Endometrial microvascular endothelial cells (primary cell): ENCODE measurements around the gene CENPN. TPM values are rescaled to one million over a fixed set of nuclear protein-coding genes. Genes with fewer than 3 reads are reported as not detected.

ENCODE experiments used
- in situ Hi-C: cut with HindIII; loops from 2 replicates; pipeline ENCODE4 v1.10.0; 2017; ENCODE audit warnings: low sequenced_read_pairs, low pct_unique_long_range_greater_than_20kb; ENCODE audit errors: inconsistent ontology term
- total RNA-seq: library from RNA; depleted of rRNA; stranded (reverse); fragments of >200 nt; gene quantifications from one replicate; pipeline ENCODE4 v1.2.3, GENCODE V29; 2015; ENCODE audit errors: inconsistent ontology term

CENPN gene
- total RNA-seq, 1 donor from 2014 or later = 39.5 TPM

DNA sequence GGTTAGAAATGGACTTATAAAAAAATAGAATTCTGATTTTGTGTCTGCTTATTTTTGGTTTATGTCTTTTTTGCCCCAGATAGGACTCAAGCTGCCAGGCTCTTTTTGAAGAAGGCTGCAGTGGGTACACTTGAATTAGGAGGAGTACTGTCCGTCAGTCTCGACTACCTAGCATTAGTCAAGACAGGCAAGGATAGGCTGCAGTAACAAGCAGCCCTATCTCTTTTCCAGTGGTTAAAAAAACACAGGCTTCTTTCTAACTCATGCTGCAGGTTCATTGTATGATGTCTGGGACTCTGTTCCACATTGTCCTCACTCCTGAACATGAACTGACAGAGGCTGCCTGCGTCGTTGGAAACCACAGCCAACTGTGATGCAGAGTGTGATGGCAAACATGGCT is 62.0 kb downstream of the CENPN start:
- in situ Hi-C loops = no loop called here

- in situ Hi-C loops = no loop called here
Observed at GRCh38 chr16:81070979-81071378, 64.0 kb downstream of the CENPN start.

DNA sequence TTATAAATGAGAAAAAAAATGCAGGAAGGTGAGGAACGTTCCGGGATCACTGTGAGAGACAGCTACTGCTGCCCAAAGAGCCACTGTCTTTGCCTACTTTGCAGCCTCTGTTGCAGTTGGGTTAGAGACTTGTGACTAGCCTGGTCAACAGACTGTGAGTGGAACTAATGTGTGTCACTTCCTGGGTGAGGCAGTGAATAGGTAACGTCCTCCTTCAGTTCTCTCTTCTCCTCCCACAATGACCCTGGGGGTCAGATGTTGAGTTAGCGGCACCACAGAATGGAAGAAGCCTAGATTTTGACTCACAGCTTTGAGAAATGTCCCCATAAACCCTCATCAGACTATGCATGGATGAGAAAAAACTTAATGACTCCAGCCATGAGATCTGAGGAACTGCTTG is 64.8 kb downstream of the CENPN start:
- in situ Hi-C loops = no loop called here

GRCh38 chr16:81073560-81074330 is 66.7 kb downstream of the CENPN start:
- in situ Hi-C loops = no loop called here

GRCh38 chr16:81076566-81077075 is 69.6 kb downstream of the CENPN start:
- in situ Hi-C loops = no loop called here

DNA sequence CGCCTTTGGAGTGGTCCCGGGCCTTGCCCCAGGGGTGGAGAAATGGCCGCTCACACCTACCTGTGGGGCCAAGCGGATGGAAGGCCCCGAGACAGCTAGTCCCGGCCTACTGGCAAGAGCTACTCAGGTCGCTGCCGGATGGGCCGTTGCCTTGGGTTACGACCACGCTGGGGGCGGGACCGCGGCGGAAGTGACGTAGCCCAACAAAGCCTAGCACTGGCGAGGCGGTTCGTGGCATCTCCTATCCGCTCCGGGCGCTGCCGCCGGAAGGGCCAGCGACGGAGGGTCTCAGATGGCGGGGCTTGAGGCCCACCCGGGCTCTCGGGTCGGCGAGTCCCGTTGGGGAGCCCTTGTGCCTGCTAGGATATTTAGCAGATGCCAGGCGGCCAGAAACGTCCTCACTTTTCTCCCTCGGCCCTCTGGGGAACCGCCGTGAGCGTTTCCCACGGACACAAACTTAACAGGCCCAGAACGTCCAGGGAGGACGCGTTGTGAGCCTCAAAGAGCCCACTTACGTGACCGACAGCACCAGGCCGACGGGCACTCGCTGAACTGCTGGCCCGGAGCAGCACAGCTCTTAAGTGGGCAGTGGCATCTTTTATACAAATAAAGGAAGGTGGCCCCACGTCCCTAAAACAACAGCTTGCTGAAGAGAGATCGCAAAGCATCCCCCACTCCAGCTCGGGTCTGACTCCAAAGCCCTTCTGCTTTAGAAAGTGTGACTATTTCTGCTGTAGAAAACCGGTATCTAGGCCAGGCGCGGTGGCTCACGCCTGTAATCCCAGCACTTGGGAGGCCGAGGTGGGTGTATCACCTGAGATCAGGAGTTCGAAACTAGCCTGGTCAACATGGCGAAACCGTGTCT is 70.3 kb downstream of the CENPN start, which contains the start of gene C16orf46:
TSS of gene C16orf46 (minus strand) at position 163 of the 865 bp plus-strand sequence. CDS start 13,283 bp downstream, outside the sequence.
- in situ Hi-C loops = no loop called here

DNA sequence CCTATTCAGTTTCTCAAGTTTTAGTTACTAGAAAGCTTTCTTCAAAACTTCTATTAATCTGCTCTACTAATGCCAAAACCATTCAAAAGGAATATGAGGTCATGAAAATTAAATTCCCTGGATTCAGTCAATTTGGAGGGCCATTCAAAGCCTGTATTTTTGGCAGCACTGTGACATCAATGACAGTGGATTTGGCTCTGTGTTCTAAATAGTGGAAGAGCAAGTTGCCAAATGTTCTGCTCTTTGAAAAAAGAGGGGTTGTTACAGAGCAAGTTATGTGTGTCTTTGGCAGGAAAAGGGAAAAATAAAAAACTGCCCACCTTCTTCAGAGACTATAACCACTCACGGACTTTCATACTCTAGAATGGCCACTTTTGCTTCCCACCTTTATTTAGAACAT is 73.2 kb downstream of the CENPN start:
- in situ Hi-C loops = no loop called here

DNA sequence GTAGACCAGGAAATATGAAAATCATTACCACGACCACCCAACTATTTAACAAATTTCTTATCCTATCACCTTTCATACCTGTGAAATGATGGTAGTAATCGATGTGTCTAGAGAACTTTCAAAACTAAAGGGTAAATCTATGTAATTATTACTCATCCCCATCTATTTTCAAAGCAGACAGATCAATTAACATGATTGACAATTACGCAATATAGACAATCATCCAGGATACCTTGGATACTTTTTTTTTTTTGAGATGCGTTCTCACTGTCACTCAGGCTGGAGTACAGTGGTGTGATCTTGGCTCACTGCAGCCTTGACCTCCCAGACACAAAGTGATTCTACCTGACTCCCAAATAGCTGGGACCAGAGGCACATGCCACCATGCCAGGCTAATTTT is 74.0 kb downstream of the CENPN start:
- in situ Hi-C loops = no loop called here

Other genes with a start within 250 kb of the CENPN start
- gene CDYL2, start 202.6 kb upstream of the CENPN start, total RNA-seq = 17.6 TPM
- 84.9 TPM for gene CMC2, start 329 bp upstream of the CENPN start, total RNA-seq
- gene ATMIN, start 28.6 kb downstream of the CENPN start, total RNA-seq = 26.9 TPM
- gene C16orf46, start 70.0 kb downstream of the CENPN start, total RNA-seq = 0.37 TPM
- gene GCSH, start 89.2 kb downstream of the CENPN start, total RNA-seq = 27.0 TPM
- gene BCO1, start 231.5 kb downstream of the CENPN start, total RNA-seq = not detected